ENCODE results near the gene ZC3H12C. TPM values are rescaled to one million over a fixed set of nuclear protein-coding genes. Genes with fewer than 3 reads are reported as not detected.

Gene ZC3H12C
- total and polyA plus RNA-seq, 10 of the 15 experiments (the other 5 are each of a cell fraction or from before 2014, with no cell fraction given), result 0.31 to 31.0 (median 3.7) TPM

GRCh38 chr11:110089617-110090282 lies 3.4 kb upstream of the ZC3H12C start (continued):
- TF ChIP-seq MTA3 (IDR thresholded peaks at IDR 0.05; ENCODE audit: borderline replicate concordance, low read length) (no peak), SUZ12 (IDR thresholded peaks at IDR 0.05; ENCODE audit: unreplicated experiment) (no peak), TAF1 (IDR thresholded peaks at IDR 0.05; ENCODE audit: borderline replicate concordance, low read depth, low read length) (no peak), BMI1 (IDR thresholded peaks at IDR 0.05; ENCODE audit: borderline replicate concordance) (0 out of 2 replicates have a peak, but pooled peaks have one; percentile 23), NKRF (conservative IDR thresholded peaks at IDR 0.05) (no peak), EED (IDR thresholded peaks at IDR 0.05; ENCODE audit: low read depth) (0 out of 2 replicates have a peak, but pooled peaks have one; percentile 44), NR2C2 (IDR thresholded peaks at IDR 0.05; ENCODE audit: borderline replicate concordance, control insufficient read depth, insufficient read length, low read depth) (no peak), ATF3 (IDR thresholded peaks at IDR 0.05; ENCODE audit: borderline replicate concordance, extremely low read depth, low read depth, low read length) (no peak), MYB (IDR thresholded peaks at IDR 0.05; ENCODE audit: borderline replicate concordance, low read depth, low read length) (no peak), CHD4 (IDR thresholded peaks at IDR 0.05) (no peak), ASH2L (IDR thresholded peaks at IDR 0.05; ENCODE audit: borderline replicate concordance, low read depth) (no peak), DPF2 (IDR thresholded peaks at IDR 0.05) (peak; percentile 75), KDM1A (IDR thresholded peaks at IDR 0.05; ENCODE audit: borderline replicate concordance) (no peak), BCL11A (IDR thresholded peaks at IDR 0.05; ENCODE audit: low read depth, low read length) (peak; percentile 61; the same call in 1 of the 2 replicates), ZNF24 (IDR thresholded peaks at IDR 0.05) (peak; percentile 61; the same call in 1 of the 2 replicates), PML (IDR thresholded peaks at IDR 0.05; ENCODE audit: low read length) (no peak), SMC3 (IDR thresholded peaks at IDR 0.05; ENCODE audit: borderline replicate concordance, low read length) (0 out of 2 replicates have a peak, but pooled peaks have one; percentile 6), FOS (IDR thresholded peaks at IDR 0.05; ENCODE audit: borderline replicate concordance, extremely low read depth, insufficient read length) (no peak), ZNF592 (IDR thresholded peaks at IDR 0.05) (no peak), RELB (IDR thresholded peaks at IDR 0.05; ENCODE audit: low read depth) (peak; percentile 78), SP1 (IDR thresholded peaks at IDR 0.05; ENCODE audit: low read depth, low read length) (no peak), NRF1 (conservative IDR thresholded peaks at IDR 0.05; ENCODE audit: low read depth, low read length) (no peak)
